ENCODE data around the gene WWC1. TPM values are rescaled to one million over a fixed set of nuclear protein-coding genes. Genes with fewer than 3 reads are reported as not detected.

WWC1 gene
- total RNA-seq, 1 experiment from 2014 or later: 29.4 TPM

- no peak for ATAC-seq
- Histone ChIP-seq H3K27ac (ENCODE audit: low read length) (no peak overlapping the region), H3K27me3 (ENCODE audit: control insufficient read depth, insufficient read depth, low read length) (no peaks in the 10 kb centered on the region), H3K36me3 (ENCODE audit: control insufficient read depth, insufficient read depth, low read length) (no peaks in the 10 kb centered on the region), H3K9me3 (ENCODE audit: control insufficient read depth, insufficient read depth, low read depth, low read length) (no peaks in the 10 kb centered on the region), H3K4me3 (ENCODE audit: low read depth in 2 of 2, low read length in 2 of 2) (no peak overlapping the region), H3K4me1 (ENCODE audit: control insufficient read depth, insufficient read depth, low read length) (no peaks in the 10 kb centered on the region)
- TF ChIP-seq POLR2AphosphoS5 (IDR thresholded peaks at IDR 0.05; ENCODE audit: low read depth, low read length) (no peak), SIN3A (IDR thresholded peaks at IDR 0.05; ENCODE audit: borderline replicate concordance, insufficient read depth, low read depth, low read length) (no peak), TCF7L2 (IDR thresholded peaks at IDR 0.05; ENCODE audit: low read depth, low read length) (no peak)
- TF ChIP-seq, protein P1, sequence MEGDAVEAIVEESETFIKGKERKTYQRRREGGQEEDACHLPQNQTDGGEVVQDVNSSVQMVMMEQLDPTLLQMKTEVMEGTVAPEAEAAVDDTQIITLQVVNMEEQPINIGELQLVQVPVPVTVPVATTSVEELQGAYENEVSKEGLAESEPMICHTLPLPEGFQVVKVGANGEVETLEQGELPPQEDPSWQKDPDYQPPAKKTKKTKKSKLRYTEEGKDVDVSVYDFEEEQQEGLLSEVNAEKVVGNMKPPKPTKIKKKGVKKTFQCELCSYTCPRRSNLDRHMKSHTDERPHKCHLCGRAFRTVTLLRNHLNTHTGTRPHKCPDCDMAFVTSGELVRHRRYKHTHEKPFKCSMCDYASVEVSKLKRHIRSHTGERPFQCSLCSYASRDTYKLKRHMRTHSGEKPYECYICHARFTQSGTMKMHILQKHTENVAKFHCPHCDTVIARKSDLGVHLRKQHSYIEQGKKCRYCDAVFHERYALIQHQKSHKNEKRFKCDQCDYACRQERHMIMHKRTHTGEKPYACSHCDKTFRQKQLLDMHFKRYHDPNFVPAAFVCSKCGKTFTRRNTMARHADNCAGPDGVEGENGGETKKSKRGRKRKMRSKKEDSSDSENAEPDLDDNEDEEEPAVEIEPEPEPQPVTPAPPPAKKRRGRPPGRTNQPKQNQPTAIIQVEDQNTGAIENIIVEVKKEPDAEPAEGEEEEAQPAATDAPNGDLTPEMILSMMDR (IDR thresholded peaks at IDR 0.05): no peak
- TF ChIP-seq, protein P2, sequence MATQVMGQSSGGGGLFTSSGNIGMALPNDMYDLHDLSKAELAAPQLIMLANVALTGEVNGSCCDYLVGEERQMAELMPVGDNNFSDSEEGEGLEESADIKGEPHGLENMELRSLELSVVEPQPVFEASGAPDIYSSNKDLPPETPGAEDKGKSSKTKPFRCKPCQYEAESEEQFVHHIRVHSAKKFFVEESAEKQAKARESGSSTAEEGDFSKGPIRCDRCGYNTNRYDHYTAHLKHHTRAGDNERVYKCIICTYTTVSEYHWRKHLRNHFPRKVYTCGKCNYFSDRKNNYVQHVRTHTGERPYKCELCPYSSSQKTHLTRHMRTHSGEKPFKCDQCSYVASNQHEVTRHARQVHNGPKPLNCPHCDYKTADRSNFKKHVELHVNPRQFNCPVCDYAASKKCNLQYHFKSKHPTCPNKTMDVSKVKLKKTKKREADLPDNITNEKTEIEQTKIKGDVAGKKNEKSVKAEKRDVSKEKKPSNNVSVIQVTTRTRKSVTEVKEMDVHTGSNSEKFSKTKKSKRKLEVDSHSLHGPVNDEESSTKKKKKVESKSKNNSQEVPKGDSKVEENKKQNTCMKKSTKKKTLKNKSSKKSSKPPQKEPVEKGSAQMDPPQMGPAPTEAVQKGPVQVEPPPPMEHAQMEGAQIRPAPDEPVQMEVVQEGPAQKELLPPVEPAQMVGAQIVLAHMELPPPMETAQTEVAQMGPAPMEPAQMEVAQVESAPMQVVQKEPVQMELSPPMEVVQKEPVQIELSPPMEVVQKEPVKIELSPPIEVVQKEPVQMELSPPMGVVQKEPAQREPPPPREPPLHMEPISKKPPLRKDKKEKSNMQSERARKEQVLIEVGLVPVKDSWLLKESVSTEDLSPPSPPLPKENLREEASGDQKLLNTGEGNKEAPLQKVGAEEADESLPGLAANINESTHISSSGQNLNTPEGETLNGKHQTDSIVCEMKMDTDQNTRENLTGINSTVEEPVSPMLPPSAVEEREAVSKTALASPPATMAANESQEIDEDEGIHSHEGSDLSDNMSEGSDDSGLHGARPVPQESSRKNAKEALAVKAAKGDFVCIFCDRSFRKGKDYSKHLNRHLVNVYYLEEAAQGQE (IDR thresholded peaks at IDR 0.05; ENCODE audit: insufficient read depth in 1 of 2, low read depth in 2 of 2, low read length in 1 of 2): no peak
- DNase-seq (ENCODE audit: low read depth, low spot score): no peak
- intact Hi-C loops (cut with micrococcal nuclease; ENCODE audit: unreplicated experiment): loop anchor here (5.0 kb wide), 1 partner anchor 152 kb away; no protein-coding TSS in a partner anchor
- in situ Hi-C loops (cut with HindIII; ENCODE audit: low pct_unique_long_range_greater_than_20kb, low sequenced_read_pairs): no loop called here
- ChIA-PET POLR2A (interaction anchor here (0.5 kb wide), 1 partner anchor 20 kb away, joined by 4 read pairs; no protein-coding TSS in a partner anchor), CTCF (no interaction called here)
- no TSS peak for BruUV-seq (replicated peaks)
These were observed 133.3 kb downstream of the WWC1 start for GRCh38 chr5:168424594-168425323.

- DNase-seq (ENCODE audit: low read depth, low spot score): no peak
- Histone ChIP-seq H3K4me1 (ENCODE audit: control insufficient read depth, insufficient read depth, low read length) (no peaks in the 10 kb centered on the region), H3K36me3 (ENCODE audit: control insufficient read depth, insufficient read depth, low read length) (no peaks in the 10 kb centered on the region), H3K4me3 (ENCODE audit: low read depth in 2 of 2, low read length in 2 of 2) (no peak overlapping the region), H3K9me3 (ENCODE audit: control insufficient read depth, insufficient read depth, low read depth, low read length) (no peaks in the 10 kb centered on the region), H3K27ac (ENCODE audit: low read length) (no peak overlapping the region), H3K27me3 (ENCODE audit: control insufficient read depth, insufficient read depth, low read length) (no peaks in the 10 kb centered on the region)
- no TSS peak for BruUV-seq (replicated peaks)
- intact Hi-C loops (cut with micrococcal nuclease; ENCODE audit: unreplicated experiment) (no loop called here), in situ Hi-C loops (cut with HindIII; ENCODE audit: low pct_unique_long_range_greater_than_20kb, low sequenced_read_pairs) (no loop called here)
- CTCF ChIA-PET: no interaction called here
- no peak for ATAC-seq
- TF ChIP-seq, protein P2 (IDR thresholded peaks at IDR 0.05; ENCODE audit: insufficient read depth in 1 of 2, low read depth in 2 of 2, low read length in 1 of 2): no peak
- TF ChIP-seq POLR2AphosphoS5 (IDR thresholded peaks at IDR 0.05; ENCODE audit: low read depth, low read length): no peak
- no peak for TF ChIP-seq TCF7L2 (IDR thresholded peaks at IDR 0.05; ENCODE audit: low read depth, low read length)
- no peak for TF ChIP-seq SIN3A (IDR thresholded peaks at IDR 0.05; ENCODE audit: borderline replicate concordance, insufficient read depth, low read depth, low read length)
- TF ChIP-seq, protein P1 (IDR thresholded peaks at IDR 0.05): no peak
- POLR2A ChIA-PET: interaction anchor here (0.6 kb wide), 1 partner anchor 47 kb away, joined by 3 read pairs; no protein-coding TSS in a partner anchor
These were observed 134.8 kb downstream of the WWC1 start for GRCh38 chr5:168426007-168426863.

All from Panc1 (cell line).